Upper lobe of right lung (tissue), 1 donor: ENCODE data around the gene CCDC175. TPM values are rescaled to one million over a fixed set of nuclear protein-coding genes. Genes with fewer than 3 reads are reported as not detected.

Experiments used
- ATAC-seq: fragments of 200-7000 bp; cut with Tn5 transposase; one replicate; pipeline ENCODE4 v1.9.1; 2020; ENCODE audit warnings: mild to moderate bottlenecking, moderate library complexity
- DNase-seq: peaks from one replicate; pipeline ENCODE4 v3.0.0-alpha.2; 2020
- H3K27ac ChIP-seq: fragments of 200-600 bp; one replicate; pipeline ENCODE4 v1.8.0; 2022
- H3K27me3 ChIP-seq: fragments of 200-600 bp; one replicate; pipeline ENCODE4 v1.8.0; 2022; ENCODE audit warnings: mild to moderate bottlenecking
- H3K36me3 ChIP-seq: fragments of 200-600 bp; one replicate; pipeline ENCODE4 v1.8.0; 2022
- H3K4me1 ChIP-seq: fragments of 200-600 bp; one replicate; pipeline ENCODE4 v1.8.0; 2022
- H3K4me3 ChIP-seq: fragments of 200-600 bp; one replicate; pipeline ENCODE4 v1.8.0; 2022; ENCODE audit warnings: mild to moderate bottlenecking
- H3K9me3 ChIP-seq: fragments of 200-600 bp; one replicate; pipeline ENCODE4 v1.8.0; 2022
- intact Hi-C: fragments of 100-400 bp; cut with DNase I; formaldehyde crosslinking; loops from one replicate; pipeline ENCODE4 v1.11.0; 2022
- total RNA-seq: library from RNA; stranded (reverse); fragmentation: NEBNext Ultra II Directional; extraction: Animal tissue kit (Norgen Biotek cat#: 25700); gene quantifications from one replicate; pipeline ENCODE4 v1.2.1, GENCODE V29; 2021
- TF ChIP-seq, protein P1 (sequence below): fragments of 200-600 bp; IDR thresholded peaks from one replicate; pipeline ENCODE4 v1.8.0; 2022; ENCODE audit warnings: antibody characterized with exemption
- donor health status: DM: no; HTN: yes; CAD: no; lungs with severe emphysema.

The CCDC175 gene
- total RNA-seq, 1 donor from 2014 or later = not detected

DNA sequence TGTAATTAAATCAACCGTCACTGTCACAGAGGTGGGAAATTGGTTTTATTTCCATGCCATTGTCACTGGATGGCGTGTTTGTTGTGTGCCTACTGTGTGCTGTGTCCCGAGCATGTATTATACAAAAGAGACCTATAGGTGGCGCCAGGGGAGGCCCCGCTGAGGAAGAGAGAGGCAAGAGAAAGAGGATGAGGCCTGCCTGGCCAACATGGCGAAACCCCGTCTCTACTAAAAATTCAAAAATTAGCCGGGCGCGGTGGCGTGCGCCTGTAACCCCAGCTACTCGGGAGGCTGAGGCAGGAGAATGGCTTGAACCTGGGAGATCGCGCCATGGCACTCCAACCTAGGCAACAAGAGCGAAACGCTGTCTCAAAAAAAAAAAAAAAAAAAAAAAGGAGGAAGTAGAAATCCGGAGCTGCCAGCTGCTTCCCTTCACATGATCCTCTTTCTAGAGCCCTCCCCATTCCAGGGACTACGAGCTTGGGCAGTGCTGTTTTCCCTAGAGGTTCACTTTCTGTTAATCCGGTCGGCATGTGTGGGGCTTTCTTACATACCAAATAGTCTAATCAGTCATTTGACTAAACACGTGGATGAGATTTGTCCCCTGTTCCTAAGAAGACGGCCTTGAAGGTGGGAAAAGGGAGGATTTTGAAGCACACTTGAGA is 6.4 kb upstream of the CCDC175 start:
- DNase-seq = no peak
- H3K27me3 ChIP-seq = peaks cover 3% of the 10 kb centered on the region
- H3K27ac ChIP-seq = no peak overlapping the region
- peak; percentile 69 for ATAC-seq
- TF ChIP-seq, protein P1, sequence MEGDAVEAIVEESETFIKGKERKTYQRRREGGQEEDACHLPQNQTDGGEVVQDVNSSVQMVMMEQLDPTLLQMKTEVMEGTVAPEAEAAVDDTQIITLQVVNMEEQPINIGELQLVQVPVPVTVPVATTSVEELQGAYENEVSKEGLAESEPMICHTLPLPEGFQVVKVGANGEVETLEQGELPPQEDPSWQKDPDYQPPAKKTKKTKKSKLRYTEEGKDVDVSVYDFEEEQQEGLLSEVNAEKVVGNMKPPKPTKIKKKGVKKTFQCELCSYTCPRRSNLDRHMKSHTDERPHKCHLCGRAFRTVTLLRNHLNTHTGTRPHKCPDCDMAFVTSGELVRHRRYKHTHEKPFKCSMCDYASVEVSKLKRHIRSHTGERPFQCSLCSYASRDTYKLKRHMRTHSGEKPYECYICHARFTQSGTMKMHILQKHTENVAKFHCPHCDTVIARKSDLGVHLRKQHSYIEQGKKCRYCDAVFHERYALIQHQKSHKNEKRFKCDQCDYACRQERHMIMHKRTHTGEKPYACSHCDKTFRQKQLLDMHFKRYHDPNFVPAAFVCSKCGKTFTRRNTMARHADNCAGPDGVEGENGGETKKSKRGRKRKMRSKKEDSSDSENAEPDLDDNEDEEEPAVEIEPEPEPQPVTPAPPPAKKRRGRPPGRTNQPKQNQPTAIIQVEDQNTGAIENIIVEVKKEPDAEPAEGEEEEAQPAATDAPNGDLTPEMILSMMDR = peak; percentile 8
- H3K4me3 ChIP-seq = no peak overlapping the region
- no peaks in the 10 kb centered on the region for H3K36me3 ChIP-seq
- no peaks in the 10 kb centered on the region for H3K4me1 ChIP-seq
- H3K9me3 ChIP-seq = no peaks in the 10 kb centered on the region
- intact Hi-C loops = no loop called here

DNA sequence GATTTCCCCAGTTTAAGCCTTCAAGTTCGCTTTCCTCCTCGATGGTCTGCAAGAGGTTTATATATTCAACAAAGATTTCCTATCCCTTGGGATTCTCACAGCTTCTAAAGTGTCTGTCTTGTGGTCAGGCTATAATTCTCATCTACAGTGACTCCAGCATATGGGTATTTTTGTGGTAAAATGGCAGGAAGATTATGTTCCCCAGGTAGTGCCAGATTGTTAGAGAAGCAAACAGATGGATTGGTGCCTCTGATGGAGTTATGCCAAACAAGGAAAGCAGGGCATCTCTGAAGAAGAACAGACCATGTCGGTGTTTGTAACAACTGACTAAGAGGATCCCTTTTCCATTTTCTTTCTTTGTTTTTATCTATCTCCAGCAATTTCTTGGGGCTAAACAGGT is 5.5 kb upstream of the CCDC175 start:
- Histone ChIP-seq H3K4me1 (no peaks in the 10 kb centered on the region), H3K4me3 (no peak overlapping the region), H3K27me3 (peaks cover 7% of the 10 kb centered on the region), H3K27ac (no peak overlapping the region), H3K9me3 (no peaks in the 10 kb centered on the region), H3K36me3 (no peaks in the 10 kb centered on the region)
- no peak for ATAC-seq
- intact Hi-C loops = no loop called here
- no peak for DNase-seq
- TF ChIP-seq, protein P1 = no peak

DNA sequence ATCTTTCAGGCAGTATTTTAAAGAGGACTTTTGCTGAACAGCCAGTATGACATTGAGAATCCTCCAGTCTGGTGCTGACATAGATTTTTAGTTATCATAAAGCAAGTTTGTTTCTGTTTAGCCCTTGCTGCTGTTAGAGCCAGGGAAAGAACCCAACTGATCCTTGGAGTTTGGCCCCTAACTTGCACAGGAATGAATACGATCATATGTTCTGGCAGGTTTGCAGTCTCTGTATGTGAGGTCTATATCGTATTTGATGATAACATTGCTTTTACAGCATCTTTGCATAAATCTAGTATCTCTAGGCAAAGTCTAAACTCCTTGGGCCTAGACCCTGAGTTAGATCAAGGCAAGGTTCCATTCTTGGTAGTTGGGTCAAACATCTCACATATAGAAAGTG is 4.3 kb upstream of the CCDC175 start:
- DNase-seq (no peak), ATAC-seq (no peak)
- peaks cover 14% of the 10 kb centered on the region for H3K27me3 ChIP-seq
- H3K27ac ChIP-seq = no peak overlapping the region
- no peaks in the 10 kb centered on the region for H3K9me3 ChIP-seq
- no peaks in the 10 kb centered on the region for H3K36me3 ChIP-seq
- H3K4me1 ChIP-seq = peaks cover 10% of the 10 kb centered on the region
- TF ChIP-seq, protein P1 = no peak
- no peak overlapping the region for H3K4me3 ChIP-seq
- intact Hi-C loops = no loop called here

DNA sequence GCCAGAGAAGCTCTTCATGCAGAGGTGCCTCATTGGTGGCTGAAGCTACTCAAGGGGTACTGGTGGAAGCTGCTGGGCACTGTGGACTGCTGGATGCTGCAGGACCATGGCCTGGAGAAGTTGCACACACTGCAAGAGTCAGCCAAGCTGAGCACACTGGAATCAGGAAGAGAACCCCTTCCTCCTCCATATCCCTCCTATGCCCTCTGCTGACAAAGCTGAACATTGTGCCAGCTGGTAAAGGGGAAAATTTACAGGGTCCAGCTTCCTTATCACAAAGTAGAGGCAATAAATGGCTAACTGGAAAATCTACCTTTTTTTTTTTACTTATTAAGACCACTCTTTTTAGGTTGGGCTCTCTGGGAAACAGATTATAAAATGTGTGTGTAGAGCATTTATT is 6.5 kb downstream of the CCDC175 start:
- Histone ChIP-seq H3K4me1 (no peaks in the 10 kb centered on the region), H3K4me3 (no peak overlapping the region), H3K27me3 (no peaks in the 10 kb centered on the region), H3K9me3 (no peaks in the 10 kb centered on the region), H3K27ac (no peak overlapping the region), H3K36me3 (no peaks in the 10 kb centered on the region)
- TF ChIP-seq, protein P1 = no peak
- ATAC-seq (no peak), DNase-seq (no peak)
- intact Hi-C loops = no loop called here

DNA sequence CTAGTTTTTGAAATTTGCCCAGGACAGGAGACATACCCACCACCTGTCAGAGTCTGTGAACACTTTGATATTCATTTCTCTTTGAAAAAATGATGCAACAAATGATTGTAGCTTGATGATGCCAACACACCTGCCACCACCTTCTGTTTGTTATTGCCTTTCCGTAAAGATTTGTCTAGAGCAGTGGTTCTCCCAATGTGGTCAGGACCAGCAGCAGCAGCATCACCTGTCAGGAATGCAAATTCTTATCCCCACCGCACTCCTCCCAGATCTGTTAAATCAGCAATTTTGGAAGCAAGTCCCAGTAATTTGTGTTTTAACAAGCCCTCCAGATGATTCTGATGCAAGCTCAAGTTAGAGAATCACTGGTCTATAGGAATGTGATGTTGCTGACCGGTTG is 9.9 kb downstream of the CCDC175 start:
- no peaks in the 10 kb centered on the region for H3K36me3 ChIP-seq
- intact Hi-C loops = no loop called here
- no peaks in the 10 kb centered on the region for H3K27me3 ChIP-seq
- no peak overlapping the region for H3K4me3 ChIP-seq
- H3K27ac ChIP-seq = no peak overlapping the region
- H3K4me1 ChIP-seq = no peaks in the 10 kb centered on the region
- no peak for ATAC-seq
- TF ChIP-seq, protein P1 = no peak
- H3K9me3 ChIP-seq = no peaks in the 10 kb centered on the region
- no peak for DNase-seq

DNA sequence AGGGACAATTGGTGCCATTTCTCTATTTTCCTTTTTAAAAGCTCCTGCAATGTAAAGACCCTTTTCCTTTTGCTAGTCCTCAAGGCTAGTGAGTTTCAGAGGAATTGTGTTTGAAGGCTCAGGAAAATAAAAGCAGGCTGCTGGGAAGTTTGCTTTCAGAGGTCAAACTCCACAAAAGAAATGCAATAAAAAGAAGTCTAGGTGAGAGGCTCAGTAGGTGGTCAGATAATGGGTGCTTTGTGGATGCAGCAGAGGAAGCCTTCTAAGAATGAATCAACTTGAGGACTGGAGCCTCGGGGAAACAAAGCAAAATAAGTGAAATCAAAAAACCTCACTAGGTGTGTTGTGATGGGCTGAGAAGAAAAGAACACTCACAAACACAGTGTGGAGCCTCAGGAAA is 10.3 kb downstream of the CCDC175 start:
- intact Hi-C loops = no loop called here
- Histone ChIP-seq H3K9me3 (no peaks in the 10 kb centered on the region), H3K36me3 (no peaks in the 10 kb centered on the region), H3K4me1 (no peaks in the 10 kb centered on the region), H3K4me3 (no peak overlapping the region), H3K27me3 (no peaks in the 10 kb centered on the region), H3K27ac (no peak overlapping the region)
- DNase-seq = no peak
- no peak for ATAC-seq
- TF ChIP-seq, protein P1 = no peak
